ENCODE results near the gene GALNT10.
"Not testable (repeated sequence)": the region's sequence is repeated elsewhere in the genome, so short reads cannot be mapped to it uniquely, and the experiment has no call there.

GALNT10 gene

GRCh38 chr5:154356020-154356655 is 165.6 kb downstream of the GALNT10 start:
- no peak for DNase-seq (ENCODE audit: low read depth)

- DNase-seq (ENCODE audit: low read depth) = no peak
These were observed 166.4 kb downstream of the GALNT10 start for GRCh38 chr5:154356958-154357357.

DNA sequence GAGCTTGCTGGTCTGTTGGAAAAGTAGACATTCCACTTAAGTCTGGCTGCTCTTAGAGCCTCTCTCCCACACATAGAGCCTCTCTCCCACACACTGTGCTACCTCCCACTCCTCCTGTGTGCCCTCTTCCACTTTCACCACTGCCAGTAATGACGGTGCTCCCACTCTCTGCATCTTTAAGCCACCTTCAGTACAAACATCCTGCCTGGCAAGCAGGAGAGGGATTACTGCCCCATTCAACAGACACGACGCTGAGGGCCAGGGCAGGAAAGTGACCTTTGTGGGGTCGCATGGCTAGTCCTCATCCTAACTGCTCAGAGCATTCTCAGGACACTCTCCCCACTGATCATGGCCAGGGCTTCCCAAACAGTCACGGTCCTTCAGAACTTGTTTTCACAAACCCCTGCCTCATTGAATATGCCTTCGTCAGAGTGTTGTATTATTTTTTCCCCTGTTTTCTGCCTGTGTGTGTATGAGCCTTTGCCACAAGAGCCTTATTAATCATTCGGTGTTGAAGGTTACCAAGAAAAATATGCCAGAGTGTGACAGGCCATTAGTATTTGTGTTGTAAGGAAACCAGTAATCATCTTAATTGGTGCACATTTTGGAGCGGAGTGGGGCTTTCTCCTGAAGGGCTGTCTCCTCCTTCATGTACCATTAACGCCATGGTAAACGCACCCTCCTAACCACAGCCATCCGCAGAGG is 168.1 kb downstream of the GALNT10 start:
- DNase-seq (ENCODE audit: low read depth) = no peak

- no peak for DNase-seq (ENCODE audit: low read depth)
These were observed 168.7 kb downstream of the GALNT10 start for GRCh38 chr5:154359221-154359573.

GRCh38 chr5:154360241-154360640 is 169.7 kb downstream of the GALNT10 start:
- DNase-seq (ENCODE audit: low read depth) = not testable (repeated sequence)

GRCh38 chr5:154363411-154363810 is 172.9 kb downstream of the GALNT10 start:
- no peak for DNase-seq (ENCODE audit: low read depth)

- no peak for DNase-seq (ENCODE audit: low read depth)
These were observed 174.2 kb downstream of the GALNT10 start for GRCh38 chr5:154364771-154365170.

DNA sequence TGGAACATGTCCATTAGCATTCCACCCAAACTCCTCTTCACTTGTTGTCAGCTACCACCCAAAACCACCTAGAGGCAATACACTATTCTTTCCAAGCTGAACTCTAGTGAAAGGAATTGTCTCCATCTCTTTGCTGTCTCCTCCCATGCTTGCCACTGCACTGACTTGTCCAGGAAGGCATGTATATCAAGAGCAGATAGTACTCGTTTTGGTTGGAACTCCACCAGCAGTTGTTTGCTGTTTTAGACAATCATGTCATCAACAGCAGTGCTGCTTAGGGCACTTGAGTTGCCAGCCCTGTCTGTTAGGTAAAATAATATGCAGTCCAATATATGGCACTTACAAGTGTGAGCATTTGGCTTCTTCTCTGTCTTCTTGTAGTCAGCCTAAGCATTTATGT is 175.3 kb downstream of the GALNT10 start:
- DNase-seq (ENCODE audit: low read depth) = no peak

DNA sequence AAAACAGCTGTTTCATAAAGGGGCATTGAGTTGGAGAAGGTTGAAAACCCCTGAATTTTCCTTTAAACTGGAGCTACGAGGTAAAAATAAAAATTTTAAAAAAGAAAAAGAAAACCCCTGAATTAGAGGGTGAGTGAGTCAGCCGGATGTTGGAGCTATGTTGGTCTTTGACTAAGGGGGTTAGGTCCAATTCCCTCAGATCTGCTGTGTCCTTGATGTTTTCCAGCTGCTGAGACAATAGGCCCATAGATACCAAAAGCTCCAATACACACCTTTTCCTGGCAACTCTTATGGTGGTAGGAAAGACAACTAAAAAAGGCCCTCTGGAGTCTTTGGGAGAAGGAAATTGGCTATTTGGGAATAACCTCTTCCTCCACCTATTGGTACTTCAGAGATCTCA is 175.8 kb downstream of the GALNT10 start:
- DNase-seq (ENCODE audit: low read depth) = no peak

DNA sequence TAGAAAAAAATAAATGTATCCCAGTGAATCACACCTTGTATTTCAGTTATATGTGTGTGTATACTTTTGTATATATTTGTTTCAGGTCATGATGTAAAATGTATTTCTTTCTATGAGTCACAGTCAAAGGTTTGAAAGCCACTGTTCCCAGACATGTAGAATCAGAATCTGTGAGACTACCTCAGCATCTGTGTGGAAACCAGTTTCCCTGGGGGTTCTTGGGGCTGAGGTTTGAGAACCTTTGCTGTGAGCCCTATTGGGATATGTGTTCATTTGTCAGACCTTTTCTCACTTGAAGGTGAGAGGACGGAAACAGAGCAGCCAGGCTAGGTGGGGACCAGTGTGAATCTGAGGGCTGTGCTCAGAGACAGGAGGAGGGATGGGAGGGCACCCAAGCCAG is 176.6 kb downstream of the GALNT10 start:
- DNase-seq (ENCODE audit: low read depth) = no peak

GRCh38 chr5:154368041-154368800 is 177.7 kb downstream of the GALNT10 start:
- DNase-seq (ENCODE audit: low read depth) = no peak

DNA sequence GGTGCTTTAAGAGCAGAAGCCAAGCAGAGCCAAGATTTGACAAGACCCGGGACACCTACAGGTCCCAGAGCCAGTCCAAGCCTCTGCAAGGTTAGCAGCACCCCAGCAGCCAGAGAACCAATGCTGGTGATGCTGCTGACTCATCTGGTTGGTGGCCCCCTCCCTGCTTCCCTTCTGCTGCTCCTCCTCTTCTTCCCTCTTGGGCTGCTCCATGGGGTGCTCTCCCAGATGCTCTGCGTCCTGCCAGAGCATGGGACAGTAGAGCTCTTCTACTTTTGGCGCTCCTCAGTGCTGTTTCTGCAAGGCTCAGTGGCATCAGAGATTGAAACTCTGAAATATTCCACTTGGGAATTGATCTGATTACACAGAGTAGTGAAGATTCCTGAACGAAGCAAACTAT is 179.1 kb downstream of the GALNT10 start:
- no peak for DNase-seq (ENCODE audit: low read depth)

DNA sequence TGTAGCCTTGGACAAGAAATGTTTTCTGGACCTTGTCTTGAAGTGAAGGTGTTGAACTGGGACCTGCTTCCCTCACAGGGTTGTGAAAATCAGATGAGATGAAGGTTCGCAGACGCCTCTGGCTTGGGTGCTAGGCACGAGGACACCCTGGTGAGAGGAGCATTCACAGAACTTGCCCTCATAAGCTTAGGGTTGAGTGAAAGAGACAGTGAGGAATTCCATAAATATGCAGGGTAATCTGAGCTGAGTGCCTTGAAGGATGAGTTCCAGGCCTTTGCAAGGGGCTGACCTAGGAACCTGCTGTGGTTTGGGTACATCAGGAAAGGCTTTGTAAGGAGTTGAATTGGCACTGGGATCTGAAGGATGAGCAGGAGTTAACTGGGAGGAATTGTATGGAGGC is 179.6 kb downstream of the GALNT10 start:
- no peak for DNase-seq (ENCODE audit: low read depth)

DNA sequence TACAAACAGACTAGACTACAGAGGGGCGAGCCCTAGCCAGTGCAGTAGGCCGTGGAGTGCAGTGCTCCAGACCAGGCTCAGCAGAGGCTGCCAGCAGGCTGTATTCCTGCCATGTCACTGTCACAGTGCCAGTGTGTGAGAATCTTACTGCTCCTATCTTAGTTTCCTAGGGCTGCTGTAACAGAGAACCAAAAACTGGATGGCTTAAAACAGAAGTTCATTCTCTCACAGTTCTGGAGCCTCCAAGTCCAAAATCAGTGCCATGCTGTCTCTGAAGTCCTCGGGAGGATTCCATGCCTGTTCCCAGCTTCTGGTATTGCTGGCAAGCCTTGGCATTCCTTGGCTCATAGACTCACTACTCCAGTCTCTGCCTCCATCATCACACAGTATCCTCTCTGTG is 180.3 kb downstream of the GALNT10 start:
- no peak for DNase-seq (ENCODE audit: low read depth)

DNA sequence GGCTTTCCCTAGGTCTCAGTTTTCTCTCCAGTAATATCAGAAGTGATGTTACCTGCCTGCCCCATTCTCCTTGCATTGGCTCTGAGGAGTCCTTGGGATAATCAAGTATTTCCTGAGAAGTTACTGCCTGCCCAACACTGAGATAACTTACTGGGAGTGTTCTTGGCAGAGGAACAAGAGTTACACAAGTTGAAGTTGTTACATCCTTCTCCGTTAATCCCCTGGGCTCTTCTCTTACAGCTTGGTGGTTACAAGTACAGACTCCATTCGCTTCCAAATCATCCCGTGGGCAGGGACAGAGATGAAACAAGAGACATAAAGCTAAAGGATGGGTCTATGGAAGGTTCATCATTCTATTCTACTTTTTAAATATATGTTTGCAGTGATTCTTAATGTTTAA is 181.2 kb downstream of the GALNT10 start:
- no peak for DNase-seq (ENCODE audit: low read depth)

DNA sequence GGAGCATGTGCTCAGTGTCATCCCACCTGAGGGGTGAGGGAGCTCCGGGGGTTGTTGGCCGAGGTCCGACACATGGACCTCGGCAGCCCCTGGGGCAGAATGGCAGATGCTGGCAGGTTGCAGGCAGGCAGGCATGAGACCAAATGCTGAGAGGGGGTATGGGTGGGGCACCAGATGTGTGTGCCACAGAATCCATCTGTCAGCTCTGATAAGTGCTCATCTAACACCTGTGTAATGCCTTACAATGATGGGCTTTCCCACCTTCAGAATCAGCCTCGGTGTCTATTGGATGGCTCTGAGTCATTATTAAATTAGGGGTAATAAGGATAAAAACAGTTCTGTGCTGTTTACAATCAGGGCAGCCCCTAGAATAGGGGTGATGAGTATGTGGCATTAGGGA is 182.1 kb downstream of the GALNT10 start:
- no peak for DNase-seq (ENCODE audit: low read depth)

DNA sequence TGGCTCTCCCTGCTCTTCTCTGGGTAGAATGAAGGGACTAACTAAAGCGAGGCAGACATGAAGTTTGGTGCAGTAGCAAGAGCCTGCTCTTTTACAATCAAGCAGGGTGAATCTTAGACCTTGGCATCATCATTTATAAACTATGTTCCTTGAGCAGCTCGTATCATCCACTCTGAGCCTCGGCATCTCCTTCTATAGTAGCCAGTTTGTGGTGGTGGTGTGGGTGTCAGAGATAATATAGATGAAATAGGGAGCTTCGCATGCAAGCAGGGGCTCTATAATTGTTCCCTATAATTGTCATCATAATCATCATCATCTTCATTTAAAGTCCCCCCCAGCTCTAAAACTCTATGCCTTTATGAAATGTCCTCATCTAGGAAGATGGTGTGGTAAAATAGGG is 182.8 kb downstream of the GALNT10 start:
- no peak for DNase-seq (ENCODE audit: low read depth)

GRCh38 chr5:154373729-154374179 is 183.2 kb downstream of the GALNT10 start:
- no peak for DNase-seq (ENCODE audit: low read depth)

DNA sequence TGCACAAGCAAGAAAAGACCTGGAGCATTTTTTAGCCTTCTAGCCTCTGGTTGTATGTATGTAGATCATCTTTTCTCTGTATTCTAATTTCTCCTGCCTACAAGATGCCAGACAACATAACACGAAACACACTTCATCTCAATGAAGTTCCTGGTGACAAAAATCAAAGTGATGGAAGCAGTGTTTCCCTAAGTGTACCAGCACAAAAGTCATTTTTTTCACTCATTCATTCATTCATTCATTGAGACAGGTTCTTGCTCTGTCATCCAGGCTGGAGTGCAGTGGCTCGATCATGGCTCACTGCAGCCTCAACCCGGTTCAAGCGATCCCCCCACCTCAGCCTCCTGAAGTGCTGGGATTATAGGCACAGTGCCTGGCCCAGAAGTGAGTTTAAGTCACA is 183.7 kb downstream of the GALNT10 start:
- DNase-seq (ENCODE audit: low read depth) = no peak

GRCh38 chr5:154375329-154376008 is 184.9 kb downstream of the GALNT10 start:
- DNase-seq (ENCODE audit: low read depth) = no peak

- no peak for DNase-seq (ENCODE audit: low read depth)
These were observed 185.9 kb downstream of the GALNT10 start for GRCh38 chr5:154376481-154376880.

DNA sequence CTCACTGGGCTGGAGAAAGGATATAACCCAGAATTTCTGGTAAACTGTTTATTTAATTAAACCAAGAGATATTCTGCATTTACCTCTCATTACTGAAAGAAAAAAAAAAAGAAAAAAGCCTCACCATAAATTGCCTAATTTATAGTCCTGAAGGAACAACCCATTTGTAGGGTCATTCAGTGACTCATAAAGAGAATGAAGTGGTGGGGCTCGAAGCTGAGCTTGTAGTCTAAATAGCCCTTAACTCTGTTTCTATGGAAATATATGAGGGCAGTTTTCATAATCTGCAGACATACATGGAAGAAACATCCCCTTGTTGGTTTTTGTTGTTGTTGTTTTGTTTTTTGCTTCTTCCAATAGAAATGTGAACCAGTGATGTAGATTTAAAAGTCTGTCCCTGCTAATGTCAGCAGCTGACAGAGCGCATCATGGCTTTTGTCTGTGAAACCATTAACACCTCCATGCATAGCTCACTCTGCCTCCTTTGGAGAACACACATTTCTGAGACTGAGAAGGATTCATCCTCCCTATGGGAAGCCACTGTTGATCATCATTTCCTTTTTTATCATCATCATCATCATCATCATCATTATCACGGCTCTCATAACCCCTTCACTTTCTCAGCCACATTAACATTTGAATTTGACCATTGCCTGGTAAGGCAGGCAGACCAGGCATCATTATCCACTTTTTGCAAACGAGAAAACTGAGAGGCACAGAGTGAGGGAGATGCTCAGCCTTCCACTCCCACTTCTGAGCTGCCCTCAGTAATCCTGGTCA is 187.4 kb downstream of the GALNT10 start:
- no peak for DNase-seq (ENCODE audit: low read depth)

Measured in stimulated activated CD8-positive, alpha-beta memory T cell treated with anti-CD3 and anti-CD28 coated beads, Interleukin-12 subunit alpha, Interleukin-12 subunit beta, amount 100 ng/mL, for 1 hour (primary cell).